Adrenal gland (tissue), 12 donors: Measurements from ENCODE around the gene PML. TPM values are rescaled to one million over a fixed set of nuclear protein-coding genes. Genes with fewer than 3 reads are reported as not detected.

Experiments
- DNase-seq, 7 donors: peaks; one replicate each; pipeline ENCODE4 v3.0.0-alpha.2; 2019 to 2020
- H3K27ac ChIP-seq, 5 donors: fragments of 200-600 bp; sonication (generic) in 4 of 5; 1 replicate in 3 of 5; 2 replicates in 2 of 5; pipeline versions ENCODE4 v1.5.1 to v1.8.0; 2016 to 2020; ENCODE audit warnings: mild to moderate bottlenecking in 1 of 5
- H3K27me3 ChIP-seq: fragments of 200-600 bp; 2 replicates; pipeline ENCODE4 v1.8.0; 2021
- H3K36me3 ChIP-seq, 2 donors: fragments of 200-600 bp; replicated peaks in 1 of 2; 1 replicate in 1 of 2; 2 replicates in 1 of 2; pipeline versions ENCODE4 v1.5.1 to v1.8.0; 2018 to 2022
- H3K4me1 ChIP-seq, 2 donors: fragments of 200-600 bp; replicated peaks in 1 of 2; 1 replicate in 1 of 2; 2 replicates in 1 of 2; pipeline versions ENCODE4 v1.5.1 to v1.8.0; 2018 to 2021
- H3K4me3 ChIP-seq, 4 donors: fragments of 200-600 bp; sonication (generic) in 3 of 4; one replicate each; pipeline ENCODE4 v1.5.1; 2016 to 2018
- H3K9me3 ChIP-seq, 3 donors: fragments of 200-600 bp; sonication (generic) in 1 of 3; replicated peaks in 1 of 3; 1 replicate in 2 of 3; 2 replicates in 1 of 3; pipeline versions ENCODE4 v1.5.1 to v1.8.0; 2016 to 2021
- POLR2A ChIP-seq, 2 donors: fragments of 450-650 bp; IDR thresholded peaks; one replicate each; pipeline ENCODE4 v1.6.1; 2017; ENCODE audit warnings: antibody characterized with exemption in 2 of 2, mild to moderate bottlenecking in 2 of 2, moderate library complexity in 1 of 2
- WGBS, 4 donors: extraction: QIAGEN DNeasy Blood & Tissue Kit in 2 of 4; methylation state at CpG; one replicate each; pipeline versions ENCODE4 v1.1.5 to v1.1.7; 2013 to 2017; 5-methylcytosine and 5-hydroxymethylcytosine counted together
- intact Hi-C, 2 donors: fragments of 100-400 bp; cut with DNase I; formaldehyde crosslinking; loops; one replicate each; pipeline versions ENCODE4 v1.14.1 to v1.15.0; 2022 to 2023
- polyA plus RNA-seq, 3 donors: library from polyadenylated mRNA; stranded (reverse); fragments of 200-250 nt in 2 of 3; fragments of 350-450 nt in 1 of 3; fragmentation: Illumina TruSeq in 1 of 3; extraction: RNeasy Lipid Tissue Mini Kit (QIAGEN cat#74804) in 1 of 3; gene quantifications; one replicate each; pipeline ENCODE4 v1.2.3, GENCODE V29; 2013 to 2014
- total RNA-seq, 9 donors: library from RNA; depleted of rRNA in 4 of 9; stranded (reverse); fragments of >200 nt in 4 of 9; fragments of 120-200 nt in 1 of 9; fragmentation: NEBNext Ultra II Directional in 1 of 9; extraction: Animal tissue kit (Norgen Biotek cat#: 25700) in 1 of 9; gene quantifications; one replicate each; pipeline versions ENCODE4 v1.1.0 to v1.2.4, GENCODE V29; 2013 to 2023
- TF ChIP-seq, protein P1 (sequence below), 6 experiments: fragments of 450-650 bp in 4 of 6; fragments of 200-600 bp in 2 of 6; sonication (generic) in 1 of 6; IDR thresholded peaks; 1 replicate in 5 of 6; 2 replicates in 1 of 6; pipeline versions ENCODE4 v1.5.1 to v1.8.0; 2016 to 2021; ENCODE audit warnings: antibody characterized with exemption in 6 of 6, mild to moderate bottlenecking in 2 of 6, moderate library complexity in 1 of 6
- donor health status: healthy with polysubstance abuse.
- donor health status: Bipolar disorder and iron deficiency.
- donor health status: DM: yes; HTN: yes; CAD: no.
- donor health status: DM: no; HTN: no; CAD: no.
- donor health status: DM: no; HTN: no; CAD: no.
- donor health status: DM: yes; HTN: yes; CAD: no.

Gene PML
- total and polyA plus RNA-seq, 12 donors = 7.0 to 103 (median 58.7) TPM

DNA sequence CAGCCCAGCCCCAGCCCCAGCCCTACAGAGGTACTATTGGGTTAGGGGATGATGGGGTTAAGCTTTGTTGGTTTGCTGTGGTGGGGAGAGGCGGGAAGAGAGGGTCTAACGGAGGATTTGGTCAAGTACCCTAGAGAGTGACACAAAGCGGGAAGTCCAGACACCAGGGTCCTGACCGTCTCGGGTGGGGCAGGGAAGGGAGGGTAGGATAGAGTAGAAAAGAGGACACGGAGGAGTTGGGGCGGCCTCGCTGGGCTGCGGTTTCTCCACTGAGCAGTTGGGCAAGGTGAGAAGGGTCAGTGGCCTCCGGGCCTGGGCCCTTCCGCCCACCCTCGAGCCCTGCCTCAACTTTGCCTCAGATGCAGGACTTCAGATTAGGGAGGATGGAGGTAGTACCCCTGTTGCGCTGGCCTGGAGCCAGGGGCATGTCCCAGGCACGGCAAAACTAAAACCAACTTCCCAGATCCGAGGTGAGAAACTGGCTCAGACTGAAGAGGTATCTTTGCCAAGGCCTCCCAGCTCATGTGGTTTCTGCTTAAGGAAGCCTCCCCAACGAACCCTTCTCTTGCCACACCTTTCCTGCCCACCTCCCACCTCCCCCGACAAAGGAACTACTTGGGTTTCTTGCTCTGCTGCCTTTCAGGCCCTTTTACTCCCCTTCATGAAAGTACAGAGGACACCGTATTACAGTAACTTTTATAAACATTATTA lies 551 bp downstream of the PML start:
- no peaks in the 10 kb centered on the region for H3K9me3 ChIP-seq
- TF ChIP-seq, protein P1, sequence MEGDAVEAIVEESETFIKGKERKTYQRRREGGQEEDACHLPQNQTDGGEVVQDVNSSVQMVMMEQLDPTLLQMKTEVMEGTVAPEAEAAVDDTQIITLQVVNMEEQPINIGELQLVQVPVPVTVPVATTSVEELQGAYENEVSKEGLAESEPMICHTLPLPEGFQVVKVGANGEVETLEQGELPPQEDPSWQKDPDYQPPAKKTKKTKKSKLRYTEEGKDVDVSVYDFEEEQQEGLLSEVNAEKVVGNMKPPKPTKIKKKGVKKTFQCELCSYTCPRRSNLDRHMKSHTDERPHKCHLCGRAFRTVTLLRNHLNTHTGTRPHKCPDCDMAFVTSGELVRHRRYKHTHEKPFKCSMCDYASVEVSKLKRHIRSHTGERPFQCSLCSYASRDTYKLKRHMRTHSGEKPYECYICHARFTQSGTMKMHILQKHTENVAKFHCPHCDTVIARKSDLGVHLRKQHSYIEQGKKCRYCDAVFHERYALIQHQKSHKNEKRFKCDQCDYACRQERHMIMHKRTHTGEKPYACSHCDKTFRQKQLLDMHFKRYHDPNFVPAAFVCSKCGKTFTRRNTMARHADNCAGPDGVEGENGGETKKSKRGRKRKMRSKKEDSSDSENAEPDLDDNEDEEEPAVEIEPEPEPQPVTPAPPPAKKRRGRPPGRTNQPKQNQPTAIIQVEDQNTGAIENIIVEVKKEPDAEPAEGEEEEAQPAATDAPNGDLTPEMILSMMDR (IDR thresholded peaks at IDR 0.05) = no peak
- no peak for TF ChIP-seq POLR2A (IDR thresholded peaks at IDR 0.05)
- intact Hi-C loops = no loop called here
- peaks cover 0 to 18% of the 10 kb centered on the region in 2 donors for H3K36me3 ChIP-seq
- DNase-seq = peak in 3 of 7 donors; percentile 42 to 71 (median 54)
- WGBS, 4 donors = 1% methylated on average over 17 to 18 of the region's 18 CpGs
- peak overlapping the region; percentile 86 to 98 (median 91) for H3K27ac ChIP-seq
- peaks cover 28 to 84% of the 10 kb centered on the region in 2 donors for H3K4me1 ChIP-seq
- no peaks in the 10 kb centered on the region for H3K27me3 ChIP-seq
- peak overlapping the region; percentile 72 to 100 (median 93) for H3K4me3 ChIP-seq

DNA sequence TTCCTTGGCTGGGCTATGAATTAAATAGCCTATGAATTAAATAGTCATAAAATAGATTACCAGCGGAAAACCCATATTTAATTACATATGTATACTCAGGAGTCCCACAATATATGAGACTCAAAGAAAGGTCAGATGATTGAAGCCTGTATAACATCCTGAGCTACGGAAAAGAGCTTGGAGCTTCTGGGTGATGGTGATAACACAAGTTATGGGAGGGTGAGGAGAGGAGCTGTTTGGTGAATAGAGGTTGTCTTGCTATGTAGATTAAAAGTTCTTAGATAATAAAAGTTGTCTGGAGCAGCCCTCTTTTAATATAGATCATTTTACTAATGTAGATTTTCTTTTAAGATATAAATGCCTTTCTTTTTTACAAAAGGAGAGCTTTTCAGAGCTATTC lies 1.8 kb downstream of the PML start:
- H3K27ac ChIP-seq = peak overlapping the region in 4 of 5 donors; percentile 25 to 98 (median 63)

DNA sequence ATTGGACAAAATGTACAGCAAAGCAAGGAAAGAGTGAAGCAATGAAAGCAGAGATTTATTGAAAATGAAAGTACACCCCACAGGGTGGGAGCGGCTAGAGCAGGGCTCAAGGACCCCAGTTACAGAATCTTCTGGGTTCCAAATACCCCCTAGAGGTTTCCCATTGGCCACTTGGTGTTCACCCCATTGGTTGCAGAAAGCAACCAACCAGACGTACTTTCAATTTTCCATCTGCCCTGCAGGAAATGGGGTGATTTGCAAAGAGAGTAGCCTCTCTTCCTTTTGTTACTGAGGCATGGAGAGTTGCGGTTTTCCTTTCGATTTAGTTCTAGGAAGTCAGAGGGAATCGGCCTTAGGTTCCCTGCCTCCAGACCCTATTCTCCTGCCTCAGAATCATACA lies 2.4 kb downstream of the PML start:
- Histone ChIP-seq H3K36me3 (peaks cover 0 to 18% of the 10 kb centered on the region in 2 donors), H3K4me1 (peaks cover 17 to 78% of the 10 kb centered on the region in 2 donors), H3K27me3 (no peaks in the 10 kb centered on the region), H3K4me3 (peak overlapping the region in 1 of 4 donors; percentile 93), H3K27ac (peak overlapping the region; percentile 6 to 86 (median 40)), H3K9me3 (no peaks in the 10 kb centered on the region)
- DNase-seq = peak in 2 of 7 donors; percentile 32 to 55
- WGBS, 4 donors = 36 to 49% (median 38%) methylated on average over 5 of the region's 5 CpGs
- no peak for TF ChIP-seq POLR2A (IDR thresholded peaks at IDR 0.05)
- TF ChIP-seq, protein P1 (IDR thresholded peaks at IDR 0.05) = no peak
- intact Hi-C loops = no loop called here

More for the DNA sequence above, 1.8 kb downstream of the PML start:
- Histone ChIP-seq H3K4me3 (peak overlapping the region in 2 of 4 donors; percentile 93), H3K36me3 (peaks cover 0 to 18% of the 10 kb centered on the region in 2 donors), H3K4me1 (peaks cover 23 to 83% of the 10 kb centered on the region in 2 donors), H3K27me3 (no peaks in the 10 kb centered on the region), H3K9me3 (no peaks in the 10 kb centered on the region)
- 56 to 64% (median 57%) methylated on average over 2 of the region's 2 CpGs for WGBS, 4 donors
- intact Hi-C loops = no loop called here
- DNase-seq = peak in 1 of 7 donors; percentile 1
- no peak for TF ChIP-seq POLR2A (IDR thresholded peaks at IDR 0.05)

DNA sequence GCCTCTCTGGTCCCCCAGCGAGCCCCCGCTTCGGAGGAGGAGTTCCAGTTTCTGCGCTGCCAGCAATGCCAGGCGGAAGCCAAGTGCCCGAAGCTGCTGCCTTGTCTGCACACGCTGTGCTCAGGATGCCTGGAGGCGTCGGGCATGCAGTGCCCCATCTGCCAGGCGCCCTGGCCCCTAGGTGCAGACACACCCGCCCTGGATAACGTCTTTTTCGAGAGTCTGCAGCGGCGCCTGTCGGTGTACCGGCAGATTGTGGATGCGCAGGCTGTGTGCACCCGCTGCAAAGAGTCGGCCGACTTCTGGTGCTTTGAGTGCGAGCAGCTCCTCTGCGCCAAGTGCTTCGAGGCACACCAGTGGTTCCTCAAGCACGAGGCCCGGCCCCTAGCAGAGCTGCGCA lies 3.5 kb downstream of the PML start:
- Histone ChIP-seq H3K9me3 (no peaks in the 10 kb centered on the region), H3K36me3 (peaks cover 0 to 21% of the 10 kb centered on the region in 2 donors), H3K4me1 (peaks cover 17 to 70% of the 10 kb centered on the region in 2 donors), H3K27me3 (no peaks in the 10 kb centered on the region), H3K27ac (peak overlapping the region in 2 of 5 donors; percentile 65 to 86), H3K4me3 (peak overlapping the region in 1 of 4 donors; percentile 93)
- intact Hi-C loops = no loop called here
- no peak for TF ChIP-seq POLR2A (IDR thresholded peaks at IDR 0.05)
- TF ChIP-seq, protein P1 (IDR thresholded peaks at IDR 0.05) = no peak
- 94 to 99% (median 95%) methylated on average over 14 to 27 of the region's 27 CpGs for WGBS, 4 donors
- DNase-seq = peak in 3 of 7 donors; percentile 14 to 54 (median 24)
